Right renal pelvis (tissue), 4 donors: ENCODE measurements around the gene WDR18. TPM values are rescaled to one million over a fixed set of nuclear protein-coding genes. Genes with fewer than 3 reads are reported as not detected.

ENCODE experiments used
- DNase-seq, 4 donors: peaks; one replicate each; pipeline ENCODE4 v3.0.0-alpha.2; 2013; ENCODE audit warnings: low read depth in 4 of 4, low spot score in 3 of 4, missing footprints in 1 of 4
- polyA plus RNA-seq, 4 donors: library from polyadenylated mRNA; unstranded; fragments of 120-200 nt; gene quantifications; one replicate each; pipeline ENCODE4 v1.2.1, GENCODE V29; 2013; ENCODE audit not compliant: insufficient read length in 4 of 4

The WDR18 gene
- polyA plus RNA-seq, 4 donors = 33.6 to 78.8 (median 37.7) TPM

DNA sequence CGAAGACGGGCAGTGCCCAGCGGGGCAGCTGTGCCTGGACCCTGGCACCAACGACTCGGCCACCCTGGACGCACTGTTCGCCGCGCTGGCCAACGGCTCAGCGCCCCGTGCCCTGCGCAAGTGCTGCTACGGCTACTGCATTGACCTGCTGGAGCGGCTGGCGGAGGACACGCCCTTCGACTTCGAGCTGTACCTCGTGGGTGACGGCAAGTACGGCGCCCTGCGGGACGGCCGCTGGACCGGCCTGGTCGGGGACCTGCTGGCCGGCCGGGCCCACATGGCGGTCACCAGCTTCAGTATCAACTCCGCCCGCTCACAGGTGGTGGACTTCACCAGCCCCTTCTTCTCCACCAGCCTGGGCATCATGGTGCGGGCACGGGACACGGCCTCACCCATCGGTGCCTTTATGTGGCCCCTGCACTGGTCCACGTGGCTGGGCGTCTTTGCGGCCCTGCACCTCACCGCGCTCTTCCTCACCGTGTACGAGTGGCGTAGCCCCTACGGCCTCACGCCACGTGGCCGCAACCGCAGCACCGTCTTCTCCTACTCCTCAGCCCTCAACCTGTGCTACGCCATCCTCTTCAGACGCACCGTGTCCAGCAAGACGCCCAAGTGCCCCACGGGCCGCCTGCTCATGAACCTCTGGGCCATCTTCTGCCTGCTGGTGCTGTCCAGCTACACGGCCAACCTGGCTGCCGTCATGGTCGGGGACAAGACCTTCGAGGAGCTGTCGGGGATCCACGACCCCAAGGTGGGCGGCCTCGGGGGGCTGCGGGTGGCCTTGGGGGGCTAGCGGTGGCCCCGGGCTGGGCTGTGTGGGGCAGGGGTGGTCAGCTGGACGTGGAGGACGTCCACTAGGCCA lies 20.9 kb downstream of the WDR18 start:
- DNase-seq = no peak

DNA sequence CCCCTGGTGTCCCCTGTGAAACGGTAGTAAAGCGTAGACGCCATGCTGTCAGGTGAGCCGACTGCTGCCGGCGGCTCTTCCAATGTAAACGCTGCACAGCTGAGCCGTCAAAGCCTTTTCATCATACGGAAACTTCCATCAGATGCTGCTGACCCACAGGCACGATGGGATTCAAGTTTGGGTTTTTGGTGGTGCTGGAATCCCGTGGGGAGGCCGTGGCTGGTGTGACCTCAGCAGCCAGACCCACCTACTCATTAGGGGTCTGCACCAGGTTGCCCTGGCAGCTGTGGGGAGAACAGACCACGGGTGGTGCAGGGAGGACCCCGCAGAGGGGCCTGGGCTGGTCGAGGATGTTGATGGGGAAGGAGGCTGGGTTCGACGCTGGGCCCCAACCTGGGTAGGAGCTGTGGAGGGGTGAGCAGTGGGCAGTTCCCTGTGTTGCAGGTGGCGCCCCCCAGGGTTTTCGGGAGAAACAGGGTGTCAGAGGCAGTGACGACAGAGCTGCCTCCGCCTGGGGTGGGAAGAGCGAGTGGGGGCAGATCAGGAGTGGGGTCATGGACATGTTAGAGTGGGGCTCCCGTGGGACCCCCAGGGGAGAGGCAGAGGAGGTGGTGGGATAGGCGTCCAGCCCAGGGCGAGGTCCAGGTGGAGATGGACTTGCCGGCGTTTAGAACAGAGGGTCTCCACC lies 22.7 kb downstream of the WDR18 start:
- no peak for DNase-seq

DNA sequence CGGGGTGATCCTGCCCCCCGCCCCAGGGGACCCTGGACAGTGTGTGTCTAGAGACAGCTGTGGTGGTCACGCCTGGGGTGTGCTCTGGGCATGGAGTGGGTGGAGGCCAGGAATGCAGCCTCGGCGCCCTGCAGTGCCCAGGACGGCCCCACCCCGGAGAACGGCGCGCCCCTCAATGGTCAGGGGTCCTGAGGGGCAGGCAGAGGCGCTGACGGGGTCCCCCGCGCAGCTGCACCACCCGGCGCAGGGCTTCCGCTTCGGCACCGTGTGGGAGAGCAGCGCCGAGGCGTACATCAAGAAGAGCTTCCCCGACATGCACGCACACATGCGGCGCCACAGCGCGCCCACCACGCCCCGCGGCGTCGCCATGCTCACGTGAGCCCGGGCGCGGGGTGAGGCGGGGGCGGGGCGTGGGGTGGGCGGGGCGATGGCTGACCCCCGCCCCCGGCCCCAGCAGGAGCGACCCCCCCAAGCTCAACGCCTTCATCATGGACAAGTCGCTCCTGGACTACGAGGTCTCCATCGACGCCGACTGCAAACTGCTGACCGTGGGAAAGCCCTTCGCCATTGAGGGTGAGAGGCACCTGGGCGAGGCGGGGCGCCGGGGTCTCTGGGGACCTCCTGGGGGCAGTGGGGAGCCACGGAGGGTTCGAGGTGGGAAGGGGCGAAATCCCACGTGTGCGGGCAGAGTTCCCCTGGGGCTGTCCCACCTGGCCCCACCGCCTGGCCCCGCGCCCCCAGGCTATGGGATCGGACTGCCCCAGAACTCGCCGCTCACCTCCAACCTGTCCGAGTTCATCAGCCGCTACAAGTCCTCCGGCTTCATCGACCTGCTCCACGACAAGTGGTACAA lies 23.5 kb downstream of the WDR18 start:
- DNase-seq = no peak

DNA sequence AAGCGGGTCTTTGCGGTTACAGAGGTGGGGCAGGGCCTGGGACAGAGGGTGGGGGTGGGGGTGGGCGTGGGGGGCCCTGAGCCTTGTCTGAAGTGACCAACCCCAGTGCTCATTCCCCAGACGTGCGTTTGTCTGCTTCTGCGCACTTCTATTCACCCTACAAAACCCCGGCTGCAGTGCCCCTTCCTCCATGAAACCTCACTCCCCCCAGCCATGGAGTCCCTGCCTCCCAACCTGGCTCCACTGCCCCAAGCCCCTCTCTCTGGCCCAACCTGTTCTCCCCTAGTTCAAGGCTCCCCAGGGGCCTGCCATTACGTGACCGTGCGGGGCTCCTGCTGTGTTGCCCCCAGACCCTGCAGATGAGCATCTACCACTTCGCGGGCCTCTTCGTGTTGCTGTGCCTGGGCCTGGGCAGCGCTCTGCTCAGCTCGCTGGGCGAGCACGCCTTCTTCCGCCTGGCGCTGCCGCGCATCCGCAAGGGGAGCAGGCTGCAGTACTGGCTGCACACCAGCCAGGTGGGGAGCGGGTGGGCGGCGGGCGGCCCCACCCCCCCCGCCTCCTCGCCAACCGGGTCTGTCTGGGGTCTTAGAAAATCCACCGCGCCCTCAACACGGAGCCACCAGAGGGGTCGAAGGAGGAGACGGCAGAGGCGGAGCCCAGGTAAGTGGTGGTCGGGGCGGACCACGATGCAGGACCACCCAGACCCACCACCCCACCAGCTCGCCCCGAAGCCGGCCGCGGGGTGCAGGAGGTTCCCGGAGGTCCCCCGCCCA lies 24.3 kb downstream of the WDR18 start:
- DNase-seq = no peak

DNA sequence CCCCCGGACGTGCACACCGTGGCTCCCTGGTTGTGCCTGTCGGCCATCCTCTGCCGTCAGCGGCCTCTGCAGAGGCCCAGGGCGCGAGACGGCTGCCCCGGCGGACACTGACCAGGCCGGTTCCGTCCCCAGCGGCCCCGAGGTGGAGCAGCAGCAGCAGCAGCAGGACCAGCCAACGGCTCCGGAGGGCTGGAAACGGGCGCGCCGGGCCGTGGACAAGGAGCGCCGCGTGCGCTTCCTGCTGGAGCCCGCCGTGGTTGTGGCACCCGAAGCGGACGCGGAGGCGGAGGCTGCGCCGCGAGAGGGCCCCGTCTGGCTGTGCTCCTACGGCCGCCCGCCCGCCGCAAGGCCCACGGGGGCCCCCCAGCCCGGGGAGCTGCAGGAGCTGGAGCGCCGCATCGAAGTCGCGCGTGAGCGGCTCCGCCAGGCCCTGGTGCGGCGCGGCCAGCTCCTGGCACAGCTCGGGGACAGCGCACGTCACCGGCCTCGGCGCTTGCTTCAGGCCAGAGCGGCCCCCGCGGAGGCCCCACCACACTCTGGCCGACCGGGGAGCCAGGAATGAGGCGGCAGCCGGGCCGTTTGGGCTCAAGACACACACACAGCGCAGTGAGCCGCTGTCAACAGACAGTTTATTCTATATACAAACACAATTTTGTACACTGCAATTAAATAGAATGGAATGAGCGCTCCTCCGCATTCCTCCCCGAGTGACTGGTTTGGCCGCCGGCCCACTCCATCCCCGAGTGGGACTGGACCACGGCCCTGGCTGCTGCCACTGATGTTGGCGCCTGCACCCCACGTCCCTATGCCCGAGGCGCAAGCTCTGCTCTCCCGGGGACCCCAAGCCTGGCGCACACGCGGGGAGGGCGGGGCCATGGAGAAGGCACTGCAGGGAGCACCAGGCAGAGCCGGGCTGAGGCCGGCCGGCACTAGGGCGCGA lies 25.2 kb downstream of the WDR18 start:
- no peak for DNase-seq

DNA sequence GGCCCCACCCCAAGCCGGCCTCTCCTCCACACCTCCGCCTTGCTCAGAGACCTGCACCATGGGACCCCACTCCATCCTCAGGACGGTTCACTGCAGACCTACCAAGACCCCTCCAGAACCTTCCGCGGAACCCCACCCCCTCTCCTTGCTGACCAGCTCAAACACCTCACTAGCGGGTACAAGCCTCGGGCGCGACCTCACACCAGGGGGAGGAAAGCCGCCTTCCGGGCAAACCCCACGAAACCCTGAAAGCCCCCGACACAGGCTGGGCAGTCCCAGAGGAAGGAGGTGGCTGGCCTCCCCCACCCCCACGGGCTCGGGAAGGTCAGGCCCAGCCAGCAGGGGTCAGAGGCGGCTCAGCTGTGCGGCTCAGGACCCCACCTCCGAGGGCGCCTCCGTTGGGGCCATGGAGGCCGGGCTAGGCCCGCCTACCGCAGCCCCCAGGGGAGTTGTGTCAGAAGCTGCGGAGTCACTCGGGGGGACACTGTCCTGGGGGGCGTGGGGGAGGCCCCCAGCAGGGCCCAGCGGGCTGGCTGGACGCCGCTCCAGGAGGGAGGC lies 25.9 kb downstream of the WDR18 start:
- no peak for DNase-seq

DNA sequence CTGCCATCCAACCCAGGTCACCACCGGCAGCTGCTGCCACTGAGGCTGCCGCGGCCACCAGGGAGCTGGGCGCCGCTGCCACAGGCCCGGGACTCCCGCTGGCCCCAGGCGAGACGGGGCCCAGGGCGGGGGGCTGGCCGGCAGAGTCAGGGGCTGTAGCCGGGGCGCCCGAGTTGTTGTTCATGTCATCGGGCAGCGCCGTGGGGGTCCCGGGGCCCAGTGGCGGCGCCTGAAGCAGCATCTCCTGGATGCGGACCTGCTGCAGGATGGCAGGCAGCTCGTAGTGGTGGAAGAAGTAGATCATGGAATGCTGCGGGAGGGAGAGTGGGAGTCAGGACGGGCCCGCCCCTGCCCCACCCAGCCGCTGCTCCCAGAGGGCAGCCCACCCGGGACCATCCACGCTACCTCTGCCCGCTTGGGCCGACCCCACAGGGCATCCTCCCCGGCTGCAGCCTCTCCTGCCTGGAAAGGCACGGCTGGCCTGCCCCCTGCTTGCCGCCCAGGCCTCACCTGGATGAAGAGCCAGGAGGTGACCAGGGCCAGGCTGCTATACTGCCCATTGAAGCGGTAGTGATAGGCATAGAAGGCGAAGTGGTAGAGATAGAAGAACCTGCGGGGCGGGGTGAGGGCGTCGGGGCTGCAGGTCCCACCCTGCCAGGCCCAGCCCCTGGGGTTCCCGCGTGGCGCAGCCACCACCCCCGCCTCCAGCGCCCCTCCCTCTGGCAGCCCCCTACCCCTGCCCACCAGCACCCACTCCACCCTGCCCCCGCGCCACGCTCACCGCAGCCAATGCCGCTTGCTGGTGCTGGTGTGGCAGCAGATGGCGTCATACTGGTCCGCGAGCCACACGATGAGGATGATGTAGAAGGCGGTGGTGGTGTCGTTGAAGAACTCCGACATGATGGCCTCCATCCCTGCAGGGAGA lies 26.7 kb downstream of the WDR18 start:
- no peak for DNase-seq

DNA sequence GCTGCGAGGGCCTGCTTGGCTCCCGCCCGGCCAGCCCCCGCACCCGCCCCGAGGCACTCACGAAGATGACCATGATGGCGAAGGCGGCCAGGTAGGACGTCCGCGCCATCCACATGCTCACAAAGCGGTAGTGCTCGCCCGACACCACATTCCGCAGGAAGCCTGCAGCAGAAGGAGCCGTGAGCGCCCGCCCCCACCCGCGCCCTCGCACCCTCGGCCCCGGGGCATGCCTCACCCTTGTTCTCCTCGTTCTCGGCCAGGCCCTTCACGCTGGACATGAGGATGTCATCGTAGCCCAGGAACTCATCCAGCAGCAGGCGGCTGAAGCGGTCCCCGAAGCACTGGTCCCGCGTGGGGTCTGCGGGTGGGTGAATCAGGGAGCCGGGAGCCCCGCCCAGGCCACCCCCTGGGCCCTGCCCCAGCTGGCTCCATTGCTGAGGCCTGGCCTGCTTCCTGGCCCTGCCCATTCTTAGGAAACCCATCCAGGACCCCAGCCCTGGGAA lies 27.7 kb downstream of the WDR18 start:
- DNase-seq = no peak

DNA sequence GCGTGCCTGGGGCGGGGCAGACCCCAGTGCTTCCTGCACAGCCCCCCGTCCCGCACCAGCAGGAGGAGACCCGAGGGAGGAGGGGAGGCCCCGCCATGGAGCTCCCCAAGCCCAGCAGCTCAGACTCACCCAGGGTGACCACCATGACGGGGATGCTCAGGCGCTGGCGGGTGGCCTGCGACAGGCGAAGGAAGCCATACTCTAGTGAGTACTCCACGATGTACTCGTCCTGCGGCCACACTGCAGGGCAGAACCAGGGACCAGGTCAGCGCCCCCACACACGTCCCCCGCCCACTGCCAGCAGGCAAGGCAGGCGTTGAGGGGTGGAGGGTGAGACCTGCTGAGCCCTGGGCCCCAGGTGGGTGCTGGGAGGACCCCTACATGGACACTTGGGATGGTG lies 28.2 kb downstream of the WDR18 start:
- DNase-seq = no peak

DNA sequence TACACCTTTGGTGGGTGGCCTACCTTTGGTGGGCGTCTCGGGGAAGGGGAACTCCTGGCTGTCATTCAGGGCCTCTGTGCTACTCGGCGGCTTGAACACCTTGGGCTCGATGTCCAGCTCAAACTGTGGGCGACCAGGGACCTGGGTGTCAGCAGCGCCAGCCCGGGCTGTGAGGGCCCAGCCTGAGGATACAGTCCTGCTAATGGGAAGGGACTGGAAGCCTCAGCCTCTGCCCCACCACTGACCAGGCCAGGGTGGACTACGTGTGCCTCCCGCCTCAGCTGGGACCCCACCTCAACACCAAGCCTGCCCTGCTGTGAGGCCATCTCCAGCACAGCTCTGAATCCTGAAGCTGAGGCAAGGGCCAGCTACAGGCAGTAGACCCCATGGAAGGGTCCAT lies 29.1 kb downstream of the WDR18 start:
- DNase-seq = no peak

DNA sequence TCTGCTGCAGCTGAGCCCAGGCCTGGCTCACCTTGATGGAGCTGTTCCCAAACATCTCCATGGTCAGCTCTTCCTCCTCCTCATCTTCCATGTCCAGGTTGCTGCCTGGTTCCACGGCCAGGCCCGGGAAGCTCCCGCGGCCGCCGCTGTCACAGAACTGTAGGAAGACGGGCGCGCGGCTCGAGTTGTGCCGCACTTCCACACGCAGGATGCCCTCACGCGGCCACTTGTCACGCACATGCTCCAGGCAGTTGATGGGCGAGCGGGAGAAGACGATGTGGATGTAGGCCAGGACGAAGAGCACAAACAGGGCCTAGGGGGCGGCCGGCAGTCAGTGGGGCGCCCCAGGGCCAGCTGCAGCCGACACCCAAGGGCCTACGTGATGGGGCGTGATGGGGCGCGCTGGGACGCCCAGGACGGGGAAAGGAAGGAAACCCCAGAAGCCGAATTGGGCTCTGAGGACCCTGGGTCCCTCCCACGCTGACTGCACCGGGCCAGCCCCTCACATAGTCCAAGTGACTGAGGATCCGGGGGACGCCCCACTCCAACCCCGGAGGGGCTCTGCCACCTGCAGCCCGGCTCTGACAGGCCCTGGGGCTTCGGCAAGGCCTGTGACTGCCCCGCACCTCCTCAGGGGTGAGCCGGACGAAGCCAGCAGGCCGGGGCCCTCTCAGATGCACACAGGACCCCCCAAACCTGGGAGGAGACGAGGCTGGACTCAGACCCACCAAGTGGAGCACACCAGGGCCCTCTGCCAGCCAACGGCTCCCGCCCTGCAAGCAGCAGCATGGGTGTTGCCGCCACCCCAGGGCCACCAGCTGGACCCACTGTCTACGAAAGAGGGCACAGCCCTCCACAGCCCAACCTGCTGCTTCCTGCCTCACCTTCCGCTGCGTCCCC lies 30.3 kb downstream of the WDR18 start:
- no peak for DNase-seq

DNA sequence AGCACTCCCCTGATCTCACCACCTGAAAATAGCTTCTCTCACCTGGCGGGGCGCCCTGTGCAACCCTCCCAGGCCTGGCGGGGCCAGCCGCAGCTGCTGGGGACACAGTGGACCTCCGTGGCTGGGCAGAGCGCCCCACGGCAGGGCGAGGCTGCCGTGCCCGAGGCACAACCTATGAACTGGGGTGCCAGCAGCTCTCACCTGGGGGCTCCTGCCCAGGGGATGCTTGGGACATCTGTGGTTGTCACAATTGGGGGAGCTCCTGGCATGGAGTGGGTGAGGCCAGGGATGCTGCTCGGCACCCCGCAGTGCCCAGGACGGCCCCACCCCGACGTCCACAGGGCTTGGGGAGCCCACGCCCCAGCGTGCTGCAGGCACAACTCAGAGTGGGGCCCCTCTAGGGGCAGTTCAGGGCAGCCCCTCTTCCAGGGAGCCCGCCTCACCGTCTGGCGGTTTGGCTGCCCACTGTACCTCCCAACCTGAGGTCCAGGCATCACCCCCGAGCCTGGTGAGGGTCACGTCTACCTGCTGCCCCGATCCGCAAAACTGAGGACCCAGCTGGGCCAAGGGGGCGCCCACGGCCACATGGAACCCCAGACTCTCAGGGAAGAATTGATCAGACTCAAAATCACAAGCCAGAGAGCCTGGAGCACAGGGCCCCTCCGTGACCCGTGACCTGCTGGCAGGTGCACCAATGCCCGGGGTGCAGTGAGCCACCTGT lies 31.1 kb downstream of the WDR18 start:
- no peak for DNase-seq

DNA sequence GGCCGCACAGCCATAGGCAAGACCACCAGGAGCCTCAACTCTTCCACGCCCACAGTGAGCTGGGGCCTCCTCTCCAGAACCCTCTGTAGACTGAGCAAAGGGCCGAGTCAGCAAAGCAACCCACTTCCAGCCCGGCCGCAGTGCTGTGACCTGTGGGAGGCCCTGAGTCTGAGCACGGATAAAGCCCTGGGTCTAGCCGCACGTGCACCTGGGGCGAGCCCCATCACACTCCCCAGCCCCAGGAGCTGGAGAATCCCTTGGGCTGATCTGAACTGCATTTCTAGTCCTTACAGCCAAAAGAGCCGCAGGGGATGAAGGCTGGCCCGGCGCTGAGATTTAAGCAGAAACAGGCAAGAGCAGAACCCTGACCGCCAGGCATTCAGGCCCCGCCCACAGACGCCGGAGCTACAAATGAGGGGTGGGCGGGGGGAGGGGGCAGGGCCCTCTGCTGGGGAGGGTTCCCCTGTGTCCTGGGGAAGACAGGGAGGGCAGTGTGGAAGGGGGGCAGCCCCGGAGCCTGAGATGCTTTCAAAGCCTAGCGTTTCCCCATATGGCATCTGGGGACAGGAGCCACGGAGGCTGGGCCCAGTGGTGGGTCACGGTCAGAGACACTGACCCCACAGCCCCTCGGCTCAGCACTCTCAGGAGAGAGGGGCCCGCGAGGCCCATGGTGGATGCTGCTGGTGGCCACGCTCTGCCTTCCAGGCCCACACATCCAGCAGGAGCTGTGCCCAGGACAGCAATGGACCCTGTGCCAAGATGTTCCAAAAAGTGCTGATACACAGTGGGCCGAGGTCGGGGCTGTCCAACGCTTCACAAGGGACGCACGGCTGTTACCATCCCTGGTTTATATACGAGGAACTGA lies 31.9 kb downstream of the WDR18 start:
- DNase-seq = no peak

DNA sequence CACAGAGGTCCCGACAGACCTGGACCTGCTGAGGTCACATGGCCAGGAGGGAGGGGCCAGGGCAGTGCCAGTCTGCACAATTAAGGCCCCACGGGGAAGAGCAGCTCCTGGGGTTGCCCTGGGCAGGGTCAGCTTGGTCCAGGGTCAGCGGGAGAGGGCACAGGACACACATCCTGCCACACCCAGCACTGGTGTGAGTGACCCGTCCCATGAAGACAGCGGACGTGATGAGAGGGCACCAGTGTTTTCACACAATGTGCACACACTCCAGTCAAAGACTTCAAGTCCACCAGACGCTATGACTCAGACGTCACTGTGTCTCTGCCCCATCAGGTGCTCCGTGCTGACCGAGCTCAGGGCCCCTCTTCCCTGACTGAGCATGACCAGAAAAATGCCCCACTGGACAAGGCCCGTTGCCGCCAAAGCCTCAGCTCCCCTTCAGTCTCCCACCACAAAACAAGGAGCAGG lies 32.5 kb downstream of the WDR18 start:
- no peak for DNase-seq
